B cell (primary cell): Measurements from ENCODE around the gene MAPK8IP2. TPM values are rescaled to one million over a fixed set of nuclear protein-coding genes. Genes with fewer than 3 reads are reported as not detected.

ENCODE experiments used
- ATAC-seq: fragments of 200-7000 bp; cut with Tn5 transposase; one replicate; pipeline ENCODE4 v1.10.0; 2021; ENCODE audit warnings: low read depth, mild to moderate bottlenecking, moderate number of reproducible peaks, moderate library complexity
- CTCF ChIA-PET: fragments of 350-600 bp; sonication (Branson Sonifier 250); formaldehyde crosslinking; loops from one replicate; lab custom pipeline; 2021; ENCODE audit warnings: antibody characterized with exemption, inconsistent platforms; lab: Charles Lee
- POLR2A ChIA-PET: fragments of 350-600 bp; sonication (Branson Sonifier 250); formaldehyde crosslinking; loops from one replicate; lab custom pipeline; 2021; ENCODE audit warnings: antibody characterized with exemption; lab: Charles Lee
- DNase-seq: peaks from one replicate; pipeline ENCODE4 v3.0.0; 2013
- H2AFZ ChIP-seq: 2 replicates; pipeline ENCODE4 v1.6.1; 2012; ENCODE audit warnings: mild to moderate bottlenecking, low read depth, low read length; ENCODE audit not compliant: insufficient read depth, poor library complexity, severe bottlenecking
- H3K27ac ChIP-seq, 2 donors: 1 replicate in 1 of 2; 2 replicates in 1 of 2; pipeline ENCODE4 v1.5.1; 2012 to 2013; ENCODE audit warnings: low read length in 2 of 2, mild to moderate bottlenecking in 2 of 2, moderate library complexity in 1 of 2
- H3K27me3 ChIP-seq, 4 experiments: fragments of 200-600 bp in 1 of 4; sonication (generic) in 1 of 4; replicated peaks in 1 of 4; 1 replicate in 2 of 4; 2 replicates in 2 of 4; pipeline versions ENCODE4 v1.6.1 to v1.7.0; 2013 to 2016; ENCODE audit warnings: low read length in 3 of 4, mild to moderate bottlenecking in 2 of 4, mixed read lengths in 1 of 4, moderate library complexity in 1 of 4; ENCODE audit not compliant: insufficient read depth in 4 of 4, control insufficient read depth in 3 of 4; ENCODE audit errors: control extremely low read depth in 1 of 4
- H3K36me3 ChIP-seq, 2 experiments: replicated peaks in 1 of 2; 1 replicate in 1 of 2; 2 replicates in 1 of 2; pipeline versions ENCODE4 v1.6.1 to v1.7.1; 2013; ENCODE audit warnings: low read length in 1 of 2; ENCODE audit not compliant: insufficient read depth in 2 of 2, control insufficient read depth in 1 of 2; ENCODE audit errors: control extremely low read depth in 1 of 2, extremely low read depth in 1 of 2
- H3K4me1 ChIP-seq, 2 donors: fragments of 200-600 bp in 1 of 2; sonication (generic) in 1 of 2; 1 replicate in 1 of 2; 2 replicates in 1 of 2; pipeline versions ENCODE4 v1.5.1 to v1.6.1; 2013 to 2017; ENCODE audit warnings: low read length in 2 of 2; ENCODE audit not compliant: control insufficient read depth in 2 of 2, insufficient read depth in 2 of 2
- H3K4me2 ChIP-seq: replicated peaks from 2 replicates; pipeline ENCODE3; 2012; ENCODE audit warnings: mild to moderate bottlenecking, low read depth, low read length; ENCODE audit not compliant: poor library complexity, severe bottlenecking
- H3K4me3 ChIP-seq, 5 experiments: fragments of 200-600 bp in 1 of 5; sonication (generic) in 1 of 5; 1 replicate in 3 of 5; 2 replicates in 2 of 5; pipeline versions ENCODE4 v1.5.1 to v1.7.0; 2011 to 2016; ENCODE audit warnings: low read length in 4 of 5, mild to moderate bottlenecking in 4 of 5, low read depth in 2 of 5, control low read depth in 1 of 5, moderate library complexity in 1 of 5; ENCODE audit not compliant: insufficient read depth in 1 of 5; ENCODE audit errors: control extremely low read depth in 1 of 5, extremely low read depth in 1 of 5
- H3K79me2 ChIP-seq: fragments of 200-600 bp; sonication (generic); one replicate; pipeline ENCODE4 v1.6.0; 2016; ENCODE audit warnings: low read length; ENCODE audit not compliant: control insufficient read depth, insufficient read depth
- H3K9ac ChIP-seq: fragments of 200-600 bp; sonication (generic); 2 replicates; pipeline ENCODE4 v1.6.1; 2017; ENCODE audit warnings: mild to moderate bottlenecking, low read length, moderate library complexity
- H3K9me3 ChIP-seq, 3 donors: one replicate each; pipeline versions ENCODE4 v1.6.1 to v1.7.1; 2013; ENCODE audit warnings: low read length in 2 of 3; ENCODE audit not compliant: control insufficient read depth in 2 of 3, insufficient read depth in 1 of 3; ENCODE audit errors: control extremely low read depth in 1 of 3
- H4K20me1 ChIP-seq: 2 replicates; pipeline ENCODE4 v1.6.0; 2012; ENCODE audit warnings: mild to moderate bottlenecking, low read length; ENCODE audit not compliant: insufficient read depth, control insufficient read depth, poor library complexity, severe bottlenecking
- H3K27ac Mint-ChIP-seq: one replicate; pipeline ENCODE4 v1.8.0; 2021; ENCODE audit warnings: mixed read lengths
- H3K27me3 Mint-ChIP-seq: one replicate; pipeline ENCODE4 v1.8.0; 2021; ENCODE audit warnings: mixed read lengths
- H3K4me1 Mint-ChIP-seq: one replicate; pipeline ENCODE4 v1.8.0; 2021; ENCODE audit warnings: mixed read lengths
- H3K4me3 Mint-ChIP-seq: one replicate; pipeline ENCODE4 v1.8.0; 2021; ENCODE audit warnings: mixed read lengths
- H3K9me3 Mint-ChIP-seq: one replicate; pipeline ENCODE4 v1.8.0; 2022; ENCODE audit warnings: mixed read lengths; ENCODE audit not compliant: insufficient read depth
- CTCF ChIP-seq: fragments of 200-600 bp; IDR thresholded peaks from one replicate; pipeline ENCODE4 v1.8.0; 2022; ENCODE audit warnings: antibody characterized with exemption, mild to moderate bottlenecking
- EZH2 ChIP-seq: IDR thresholded peaks from 2 replicates; pipeline ENCODE4 v1.6.1; 2012; ENCODE audit warnings: borderline replicate concordance, low read depth, mild to moderate bottlenecking, moderate library complexity, low read length; ENCODE audit not compliant: insufficient read depth, poor library complexity, severe bottlenecking
- WGBS: methylation state at CpG from one replicate; pipeline ENCODE4 v1.1.5; 2013; ENCODE audit warnings: missing lambda C conversion rate; ENCODE audit not compliant: insufficient coverage; 5-methylcytosine and 5-hydroxymethylcytosine counted together
- intact Hi-C: fragments of 100-400 bp; cut with micrococcal nuclease; formaldehyde crosslinking; loops from one replicate; pipeline ENCODE4 v1.10.0; 2022
- polyA plus RNA-seq: library from polyadenylated mRNA; depleted of rRNA; stranded (reverse); fragments of >200 nt; gene quantifications from 2 replicates; pipeline ENCODE4 v1.2.3, GENCODE V29; 2012
- total RNA-seq, 2 donors: library from RNA; stranded (reverse); fragments of 120-200 nt in 1 of 2; gene quantifications; 1 replicate in 1 of 2; 2 replicates in 1 of 2; pipeline versions ENCODE4 v1.2.3 to v1.2.4, GENCODE V29; 2013 to 2022

The MAPK8IP2 gene
- total and polyA plus RNA-seq, 2 donors (not counting 1 experiment from before 2014, with no cell fraction given): 0.19 to 0.39 TPM

GRCh38 chr22:50633086-50633485 is 32.5 kb downstream of the MAPK8IP2 start:
- POLR2A ChIA-PET: no interaction called here
- Mint-ChIP-seq H3K4me3 (no peak overlapping the region), H3K4me1 (peaks cover 8% of the 10 kb centered on the region), H3K27me3 (no peaks in the 10 kb centered on the region), H3K9me3 (no peaks in the 10 kb centered on the region), H3K27ac (no peak overlapping the region)
- H3K9me3 ChIP-seq: peaks cover 0 to 4% (median 0%) of the 10 kb centered on the region in 3 donors
- no peak overlapping the region for H3K9ac ChIP-seq
- H3K4me2 ChIP-seq: no peak overlapping the region
- H3K4me1 ChIP-seq: peaks cover 7 to 8% of the 10 kb centered on the region in 2 donors
- CTCF ChIA-PET: no interaction called here
- DNase-seq (no peak), ATAC-seq (no peak)
- no peaks in the 10 kb centered on the region for H3K36me3 ChIP-seq
- no peak overlapping the region for H2AFZ ChIP-seq
- 95% methylated on average over 4 of the region's 5 CpGs for WGBS
- intact Hi-C loops: no loop called here
- H3K79me2 ChIP-seq: peaks cover 9% of the 10 kb centered on the region
- TF ChIP-seq EZH2: no peak
- no peaks in the 10 kb centered on the region for H4K20me1 ChIP-seq
- no peak overlapping the region for H3K27ac ChIP-seq
- H3K4me3 ChIP-seq: no peak overlapping the region
- no peaks in the 10 kb centered on the region for H3K27me3 ChIP-seq

DNA sequence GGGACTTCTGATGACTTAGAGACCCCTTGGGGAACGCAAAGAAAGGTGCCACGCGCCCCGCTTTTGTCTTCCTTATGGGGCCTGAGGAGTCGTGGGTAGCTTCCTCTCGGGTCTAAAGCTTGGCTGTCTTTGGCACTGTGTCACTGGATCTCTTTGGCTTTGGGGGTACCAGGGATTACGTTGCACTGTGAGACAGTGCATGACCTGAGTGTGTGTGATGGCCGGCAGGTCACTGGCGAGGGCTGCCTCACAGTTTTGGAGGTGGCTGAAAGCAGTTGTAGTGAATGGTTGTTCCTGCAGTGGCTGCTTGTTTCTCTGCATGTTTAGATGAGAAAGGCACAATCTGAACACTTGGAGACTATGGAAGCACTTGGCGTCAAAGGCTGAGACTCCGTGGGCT is 33.2 kb downstream of the MAPK8IP2 start:
- POLR2A ChIA-PET: no interaction called here
- no peak overlapping the region for H3K27ac ChIP-seq
- no peak overlapping the region for H3K4me2 ChIP-seq
- H3K79me2 ChIP-seq: peaks cover 4% of the 10 kb centered on the region
- Mint-ChIP-seq H3K4me1 (peaks cover 2% of the 10 kb centered on the region), H3K9me3 (no peaks in the 10 kb centered on the region), H3K4me3 (no peak overlapping the region), H3K27me3 (no peaks in the 10 kb centered on the region), H3K27ac (no peak overlapping the region)
- no peak overlapping the region for H3K4me3 ChIP-seq
- CTCF ChIA-PET: no interaction called here
- H3K9me3 ChIP-seq: peaks cover 0 to 4% (median 0%) of the 10 kb centered on the region in 3 donors
- TF ChIP-seq CTCF (no peak), EZH2 (no peak)
- no peaks in the 10 kb centered on the region for H3K27me3 ChIP-seq
- peak; percentile 3 for DNase-seq
- peaks cover 2 to 3% of the 10 kb centered on the region in 2 donors for H3K4me1 ChIP-seq
- no peaks in the 10 kb centered on the region for H3K36me3 ChIP-seq
- WGBS: 92% methylated on average over 9 of the region's 11 CpGs
- ATAC-seq: no peak
- H4K20me1 ChIP-seq: no peaks in the 10 kb centered on the region
- intact Hi-C loops: no loop called here
- H2AFZ ChIP-seq: no peak overlapping the region
- no peak overlapping the region for H3K9ac ChIP-seq
